ENCODE data around the gene ZNF331. TPM values are rescaled to one million over a fixed set of nuclear protein-coding genes. Genes with fewer than 3 reads are reported as not detected.

The ZNF331 gene
- total RNA-seq, 1 donor from 2014 or later: 5.8 TPM

DNA sequence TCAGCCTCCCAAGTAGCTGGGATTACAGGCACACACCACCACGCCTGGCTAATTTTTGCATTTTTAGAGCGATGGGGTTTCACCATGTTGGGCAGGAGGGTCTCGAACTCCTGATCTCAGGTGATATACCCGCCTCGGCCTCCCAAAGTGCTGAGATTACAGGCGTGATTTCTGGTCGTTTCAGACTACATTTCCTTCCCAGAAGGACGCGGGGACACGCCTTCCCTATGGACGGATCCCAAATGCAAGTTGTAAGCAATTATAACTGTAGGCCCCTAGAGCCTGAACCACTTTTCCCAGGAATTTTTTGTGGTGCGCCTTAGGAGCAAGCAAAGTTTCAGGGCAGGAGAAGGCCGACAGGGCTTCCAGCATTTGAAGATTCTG is 17.8 kb upstream of the ZNF331 start:
- H3K36me3 ChIP-seq (ENCODE audit: control insufficient read depth, insufficient read depth, low read length): no peaks in the 10 kb centered on the region
- TF ChIP-seq, protein P1, sequence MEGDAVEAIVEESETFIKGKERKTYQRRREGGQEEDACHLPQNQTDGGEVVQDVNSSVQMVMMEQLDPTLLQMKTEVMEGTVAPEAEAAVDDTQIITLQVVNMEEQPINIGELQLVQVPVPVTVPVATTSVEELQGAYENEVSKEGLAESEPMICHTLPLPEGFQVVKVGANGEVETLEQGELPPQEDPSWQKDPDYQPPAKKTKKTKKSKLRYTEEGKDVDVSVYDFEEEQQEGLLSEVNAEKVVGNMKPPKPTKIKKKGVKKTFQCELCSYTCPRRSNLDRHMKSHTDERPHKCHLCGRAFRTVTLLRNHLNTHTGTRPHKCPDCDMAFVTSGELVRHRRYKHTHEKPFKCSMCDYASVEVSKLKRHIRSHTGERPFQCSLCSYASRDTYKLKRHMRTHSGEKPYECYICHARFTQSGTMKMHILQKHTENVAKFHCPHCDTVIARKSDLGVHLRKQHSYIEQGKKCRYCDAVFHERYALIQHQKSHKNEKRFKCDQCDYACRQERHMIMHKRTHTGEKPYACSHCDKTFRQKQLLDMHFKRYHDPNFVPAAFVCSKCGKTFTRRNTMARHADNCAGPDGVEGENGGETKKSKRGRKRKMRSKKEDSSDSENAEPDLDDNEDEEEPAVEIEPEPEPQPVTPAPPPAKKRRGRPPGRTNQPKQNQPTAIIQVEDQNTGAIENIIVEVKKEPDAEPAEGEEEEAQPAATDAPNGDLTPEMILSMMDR (IDR thresholded peaks at IDR 0.05; ENCODE audit: insufficient read depth, low read length, poor library complexity, severe bottlenecking): no peak
- DNase-seq (ENCODE audit: low read depth): no peak
- no peaks in the 10 kb centered on the region for H3K27me3 ChIP-seq (ENCODE audit: control insufficient read depth, insufficient read depth, low read length)
- H3K4me3 ChIP-seq (ENCODE audit: low read depth, low read length): peak overlapping the region; percentile 34

DNA sequence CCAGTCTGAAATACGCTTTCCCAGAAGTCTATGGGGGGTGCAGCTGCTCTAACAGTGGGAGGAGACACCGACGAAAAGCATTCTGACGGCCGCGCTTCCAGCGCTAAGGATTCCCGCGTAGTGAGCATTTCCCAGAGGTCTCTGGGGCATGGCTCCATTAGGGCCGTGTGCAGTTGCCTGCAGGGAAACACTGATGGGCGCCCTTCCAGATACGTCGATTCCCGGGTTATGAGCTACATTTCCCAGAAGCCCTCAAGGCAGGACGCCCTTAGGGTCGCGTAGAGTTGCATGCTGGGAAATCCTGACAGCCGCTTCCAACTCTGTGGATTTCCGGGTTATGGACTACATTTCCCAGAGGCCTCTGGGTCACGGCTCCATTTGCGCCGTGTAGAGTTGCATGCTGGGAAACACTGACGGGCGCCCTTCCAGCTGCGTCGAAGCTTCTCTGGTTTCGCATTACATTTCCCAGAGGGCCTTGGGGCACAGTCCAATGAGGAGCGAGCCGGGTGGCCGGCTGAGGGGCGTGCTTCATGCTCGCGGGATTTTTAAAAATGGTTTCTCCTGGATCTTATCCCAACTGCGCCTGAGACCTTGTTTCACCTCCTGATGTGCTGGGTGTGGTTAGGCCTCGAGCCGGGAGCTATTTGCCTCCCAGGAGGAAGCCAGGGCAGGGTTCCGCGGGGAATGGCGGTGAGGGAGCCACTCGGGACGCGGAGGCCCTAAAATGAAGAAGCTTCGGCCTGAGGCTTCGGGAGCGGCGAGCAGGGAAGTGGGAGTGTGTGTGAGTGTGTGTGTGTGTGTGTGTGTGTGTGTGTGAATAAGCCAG is 17.2 kb upstream of the ZNF331 start:
- H3K36me3 ChIP-seq (ENCODE audit: control insufficient read depth, insufficient read depth, low read length): no peaks in the 10 kb centered on the region
- H3K27me3 ChIP-seq (ENCODE audit: control insufficient read depth, insufficient read depth, low read length): no peaks in the 10 kb centered on the region
- peak overlapping the region; percentile 58 for H3K4me3 ChIP-seq (ENCODE audit: low read depth, low read length)
- TF ChIP-seq, protein P1 (IDR thresholded peaks at IDR 0.05; ENCODE audit: insufficient read depth, low read length, poor library complexity, severe bottlenecking): no peak
- DNase-seq (ENCODE audit: low read depth): peak; percentile 96

DNA sequence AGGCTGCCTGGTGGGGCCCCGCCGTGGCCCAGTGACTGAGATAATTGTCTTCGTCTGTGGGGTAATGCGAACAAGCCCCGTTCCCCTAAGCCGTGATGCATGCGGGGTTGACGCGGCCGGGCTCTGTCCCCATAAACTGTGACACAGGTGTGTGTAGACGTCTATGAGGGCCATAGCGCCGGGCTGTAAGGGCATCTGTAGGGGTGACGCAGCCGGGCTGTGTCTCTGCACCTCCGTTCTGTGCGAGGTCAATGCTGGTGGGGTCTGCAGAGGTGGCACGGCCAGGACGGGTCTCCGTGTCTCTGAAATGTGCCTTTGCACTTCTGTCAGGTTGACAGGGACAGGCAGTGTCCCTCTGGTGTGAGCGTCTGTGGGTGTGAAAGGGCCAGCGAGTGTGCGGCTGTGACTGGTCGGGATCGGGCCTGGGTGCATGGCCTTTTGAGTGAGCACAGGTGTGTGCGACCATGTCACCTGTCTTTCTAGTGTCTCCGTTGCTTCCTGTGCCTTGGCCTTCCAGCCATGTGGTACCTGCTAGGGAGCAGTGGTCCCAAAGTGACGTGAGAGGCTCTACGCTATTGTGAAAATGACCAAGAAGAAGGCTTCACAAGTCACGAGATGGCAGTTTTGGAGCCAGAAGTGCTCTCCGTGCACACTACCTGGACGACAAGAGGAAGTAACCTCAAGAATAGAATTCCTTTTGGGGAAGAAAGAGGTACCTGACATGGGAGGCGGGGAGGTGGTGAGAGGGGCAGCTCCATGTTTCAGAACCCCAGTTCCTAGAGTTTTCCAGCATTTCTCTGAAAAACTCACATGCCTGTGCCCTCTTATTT is 16.4 kb upstream of the ZNF331 start:
- H3K4me3 ChIP-seq (ENCODE audit: low read depth, low read length): peak overlapping the region; percentile 58
- TF ChIP-seq, protein P1 (IDR thresholded peaks at IDR 0.05; ENCODE audit: insufficient read depth, low read length, poor library complexity, severe bottlenecking): no peak
- DNase-seq (ENCODE audit: low read depth): no peak

DNA sequence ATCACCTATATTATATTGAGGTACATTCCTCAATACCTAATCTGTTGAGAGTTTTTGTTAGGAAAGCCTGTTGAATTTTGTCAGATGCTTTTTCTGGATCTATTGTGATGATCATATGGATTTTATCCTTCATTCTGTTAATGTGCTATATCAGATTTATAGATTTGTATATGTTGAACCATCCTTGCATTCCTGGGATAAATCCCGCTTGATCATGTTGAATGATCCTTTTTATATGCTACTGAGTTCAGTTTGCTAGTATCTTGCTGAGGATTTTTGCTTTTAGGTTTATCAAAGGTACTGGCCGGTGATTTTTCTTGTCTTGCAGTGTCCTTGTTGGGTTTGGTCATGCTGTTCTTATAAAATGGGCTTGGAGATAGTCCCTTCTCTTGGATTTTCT is 12.0 kb upstream of the ZNF331 start:
- no peak for DNase-seq (ENCODE audit: low read depth)
- Histone ChIP-seq H3K36me3 (ENCODE audit: control insufficient read depth, insufficient read depth, low read length) (no peaks in the 10 kb centered on the region), H3K4me3 (ENCODE audit: low read depth, low read length) (no peak overlapping the region), H3K27me3 (ENCODE audit: control insufficient read depth, insufficient read depth, low read length) (no peaks in the 10 kb centered on the region)
- TF ChIP-seq, protein P1 (IDR thresholded peaks at IDR 0.05; ENCODE audit: insufficient read depth, low read length, poor library complexity, severe bottlenecking): no peak

More for the DNA sequence above, 16.4 kb upstream of the ZNF331 start:
- Histone ChIP-seq H3K36me3 (ENCODE audit: control insufficient read depth, insufficient read depth, low read length) (no peaks in the 10 kb centered on the region), H3K27me3 (ENCODE audit: control insufficient read depth, insufficient read depth, low read length) (no peaks in the 10 kb centered on the region)

DNA sequence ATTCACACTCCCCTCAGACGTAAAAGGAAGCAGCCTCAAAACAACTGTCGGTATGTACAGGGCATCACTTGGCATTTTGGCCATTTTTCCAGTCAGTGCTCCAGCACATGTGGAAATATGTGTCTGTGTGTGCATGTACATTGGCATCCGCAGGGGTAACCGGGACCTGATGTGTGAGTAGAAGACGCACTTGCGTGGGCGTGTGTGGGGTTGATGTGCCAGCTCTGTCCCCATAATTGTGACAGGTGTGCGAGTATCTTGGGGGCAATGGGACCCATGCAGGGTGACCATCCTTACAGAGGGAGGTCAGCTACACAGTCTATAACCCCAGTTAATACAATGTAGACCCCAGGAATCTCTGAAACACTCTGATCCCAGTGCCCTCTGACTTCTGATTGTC is 7.3 kb upstream of the ZNF331 start:
- TF ChIP-seq, protein P1 (IDR thresholded peaks at IDR 0.05; ENCODE audit: insufficient read depth, low read length, poor library complexity, severe bottlenecking): no peak
- H3K27me3 ChIP-seq (ENCODE audit: control insufficient read depth, insufficient read depth, low read length): no peaks in the 10 kb centered on the region
- no peak for DNase-seq (ENCODE audit: low read depth)
- H3K4me3 ChIP-seq (ENCODE audit: low read depth, low read length): no peak overlapping the region
- no peaks in the 10 kb centered on the region for H3K36me3 ChIP-seq (ENCODE audit: control insufficient read depth, insufficient read depth, low read length)
